Measurements from ENCODE around the gene PLK3. TPM values are rescaled to one million over a fixed set of nuclear protein-coding genes. Genes with fewer than 3 reads are reported as not detected.
A peak's percentile ranks its signal among the peaks of the same experiment; 100 is the strongest.

PLK3 gene
- total RNA-seq, 1 donor = 44.0 TPM

DNA sequence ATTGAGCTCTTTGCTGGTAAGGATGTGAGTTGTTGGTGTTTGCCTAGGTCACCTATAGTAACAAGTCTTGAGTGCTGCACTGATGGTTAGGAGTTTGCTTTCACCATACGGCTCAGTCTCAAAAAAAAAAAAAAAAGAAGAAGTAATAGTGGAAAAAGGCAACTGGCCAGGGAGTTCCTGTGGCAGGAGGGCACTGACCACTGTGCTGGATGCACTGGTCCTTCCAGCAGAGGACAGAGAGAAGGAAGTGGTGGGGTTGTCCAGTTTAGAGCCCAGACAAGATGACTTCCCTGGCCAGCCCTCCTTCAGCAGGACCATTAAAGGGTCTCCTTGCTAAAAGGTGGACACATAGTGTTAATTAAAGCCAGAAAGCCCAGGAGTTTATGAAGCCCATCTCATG is 54.8 kb downstream of the PLK3 start:
- no peak for DNase-seq (ENCODE audit: low read depth)
- TF ChIP-seq, protein P1, sequence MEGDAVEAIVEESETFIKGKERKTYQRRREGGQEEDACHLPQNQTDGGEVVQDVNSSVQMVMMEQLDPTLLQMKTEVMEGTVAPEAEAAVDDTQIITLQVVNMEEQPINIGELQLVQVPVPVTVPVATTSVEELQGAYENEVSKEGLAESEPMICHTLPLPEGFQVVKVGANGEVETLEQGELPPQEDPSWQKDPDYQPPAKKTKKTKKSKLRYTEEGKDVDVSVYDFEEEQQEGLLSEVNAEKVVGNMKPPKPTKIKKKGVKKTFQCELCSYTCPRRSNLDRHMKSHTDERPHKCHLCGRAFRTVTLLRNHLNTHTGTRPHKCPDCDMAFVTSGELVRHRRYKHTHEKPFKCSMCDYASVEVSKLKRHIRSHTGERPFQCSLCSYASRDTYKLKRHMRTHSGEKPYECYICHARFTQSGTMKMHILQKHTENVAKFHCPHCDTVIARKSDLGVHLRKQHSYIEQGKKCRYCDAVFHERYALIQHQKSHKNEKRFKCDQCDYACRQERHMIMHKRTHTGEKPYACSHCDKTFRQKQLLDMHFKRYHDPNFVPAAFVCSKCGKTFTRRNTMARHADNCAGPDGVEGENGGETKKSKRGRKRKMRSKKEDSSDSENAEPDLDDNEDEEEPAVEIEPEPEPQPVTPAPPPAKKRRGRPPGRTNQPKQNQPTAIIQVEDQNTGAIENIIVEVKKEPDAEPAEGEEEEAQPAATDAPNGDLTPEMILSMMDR (IDR thresholded peaks at IDR 0.05; ENCODE audit: insufficient read depth, low read depth, low read length) = no peak
- no peak overlapping the region for H3K4me3 ChIP-seq (ENCODE audit: low read depth, low read length)

Small RNA genes within 50 kb of the gene (small RNA-seq; reads per million reads assigned to genes)
- gene AL136380.1 (not detected), gene SNORD38A (3,298 reads per million, percentile 99 among the genes with 10 or more reads in this experiment), gene SNORD38B (not detected), gene SNORD46 (27.2 reads per million, percentile 94 among the genes with 10 or more reads in this experiment), gene SNORD55 (not detected)

Other genes starting within 250 kb of the PLK3 start
- gene TMEM53, start 125.9 kb upstream of the PLK3 start, total RNA-seq = 6.4 and 7.3 TPM in 2 replicates
- gene ARMH1, start 125.7 kb upstream of the PLK3 start, total RNA-seq = 0.32 and 0.43 TPM in 2 replicates
- not detected in 2 replicates for gene RNU5D-1, start 69.2 kb upstream of the PLK3 start, total RNA-seq
- 18.7 and 26.8 TPM in 2 replicates for gene KIF2C, start 60.5 kb upstream of the PLK3 start, total RNA-seq
- gene RPS8, start 24.8 kb upstream of the PLK3 start, total RNA-seq = 1,148 and 1,233 TPM in 2 replicates
- gene BEST4, start 12.2 kb upstream of the PLK3 start, total RNA-seq = not detected in 2 replicates
- gene DYNLT4, start 7.0 kb downstream of the PLK3 start, total RNA-seq = under 0.01 TPM in 1 of 2 replicates, not detected in the other
- 11.6 and 13.0 TPM in 2 replicates for gene BTBD19, start 8.1 kb downstream of the PLK3 start, total RNA-seq
- under 0.01 and 0.32 TPM in 2 replicates for gene PTCH2, start 42.9 kb downstream of the PLK3 start, total RNA-seq
- gene EIF2B3, start 186.2 kb downstream of the PLK3 start, total RNA-seq = 36.7 and 45.3 TPM in 2 replicates
- 20.3 and 25.1 TPM in 2 replicates for gene HECTD3, start 210.9 kb downstream of the PLK3 start, total RNA-seq
- gene UROD, start 211.9 kb downstream of the PLK3 start, total RNA-seq = 136 and 179 TPM in 2 replicates

Measured in fibroblast of villous mesenchyme (primary cell).